Vagina (tissue), 2 donors: Measurements from ENCODE around the gene RPL14. TPM values are rescaled to one million over a fixed set of nuclear protein-coding genes. Genes with fewer than 3 reads are reported as not detected.
A peak's percentile ranks its signal among the peaks of the same experiment; 100 is the strongest.

ENCODE experiments used
- DNase-seq, 2 donors: peaks; one replicate each; pipeline ENCODE4 v3.0.0-alpha.2; 2017; ENCODE audit errors: extremely low spot score in 2 of 2
- H3K27ac ChIP-seq: fragments of 200-600 bp; sonication (generic); one replicate; pipeline ENCODE4 v1.5.1; 2019
- H3K27me3 ChIP-seq: fragments of 200-600 bp; sonication (generic); one replicate; pipeline ENCODE4 v1.5.1; 2019
- H3K36me3 ChIP-seq, 2 donors: fragments of 200-600 bp; sonication (generic); one replicate each; pipeline ENCODE4 v1.5.1; 2017 to 2019
- H3K4me1 ChIP-seq: fragments of 200-600 bp; sonication (generic); one replicate; pipeline ENCODE4 v1.5.1; 2019
- H3K4me3 ChIP-seq, 2 donors: fragments of 200-600 bp; sonication (generic); 1 replicate in 1 of 2; 2 replicates in 1 of 2; pipeline ENCODE4 v1.5.1; 2016 to 2019
- H3K9me3 ChIP-seq: fragments of 200-600 bp; sonication (generic); one replicate; pipeline ENCODE4 v1.5.1; 2019
- POLR2A ChIP-seq, 2 donors: fragments of 450-650 bp; IDR thresholded peaks; one replicate each; pipeline ENCODE4 v1.6.1; 2017; ENCODE audit warnings: antibody characterized with exemption in 2 of 2, mild to moderate bottlenecking in 2 of 2, moderate library complexity in 2 of 2
- POLR2AphosphoS5 ChIP-seq, 2 donors: sonication (generic); formaldehyde crosslinking; IDR thresholded peaks; one replicate each; pipeline ENCODE4 v1.9.0; 2017; ENCODE audit warnings: antibody characterized with exemption in 2 of 2, mild to moderate bottlenecking in 2 of 2, low read depth in 1 of 2; ENCODE audit not compliant: insufficient read depth in 1 of 2
- intact Hi-C: fragments of 100-400 bp; cut with DNase I; formaldehyde crosslinking; loops from one replicate; pipeline ENCODE4 v1.15.1; 2023
- total RNA-seq: library from RNA; depleted of rRNA; stranded (reverse); fragments of >200 nt; gene quantifications from one replicate; pipeline ENCODE4 v1.2.3, GENCODE V29; 2016
- TF ChIP-seq, protein P1 (sequence below), 3 experiments: fragments of 450-650 bp in 2 of 3; fragments of 200-600 bp in 1 of 3; sonication (generic) in 1 of 3; IDR thresholded peaks; one replicate each; pipeline ENCODE4 v1.5.1; 2017 to 2019; ENCODE audit warnings: antibody characterized with exemption in 3 of 3, mild to moderate bottlenecking in 2 of 3, moderate library complexity in 2 of 3

The RPL14 gene
- total RNA-seq, 1 donor from 2014 or later, result 500 TPM

GRCh38 chr3:40477666-40478065 is 20.5 kb downstream of the RPL14 start:
- Histone ChIP-seq H3K4me1 (peaks cover 7% of the 10 kb centered on the region), H3K9me3 (no peaks in the 10 kb centered on the region), H3K36me3 (peaks cover 0 to 6% of the 10 kb centered on the region in 2 donors), H3K27ac (peak overlapping the region; percentile 70), H3K27me3 (no peaks in the 10 kb centered on the region), H3K4me3 (peak overlapping the region; percentile 75 to 89)
- intact Hi-C loops, result no loop called here
- DNase-seq, result no peak
- TF ChIP-seq, protein P1, sequence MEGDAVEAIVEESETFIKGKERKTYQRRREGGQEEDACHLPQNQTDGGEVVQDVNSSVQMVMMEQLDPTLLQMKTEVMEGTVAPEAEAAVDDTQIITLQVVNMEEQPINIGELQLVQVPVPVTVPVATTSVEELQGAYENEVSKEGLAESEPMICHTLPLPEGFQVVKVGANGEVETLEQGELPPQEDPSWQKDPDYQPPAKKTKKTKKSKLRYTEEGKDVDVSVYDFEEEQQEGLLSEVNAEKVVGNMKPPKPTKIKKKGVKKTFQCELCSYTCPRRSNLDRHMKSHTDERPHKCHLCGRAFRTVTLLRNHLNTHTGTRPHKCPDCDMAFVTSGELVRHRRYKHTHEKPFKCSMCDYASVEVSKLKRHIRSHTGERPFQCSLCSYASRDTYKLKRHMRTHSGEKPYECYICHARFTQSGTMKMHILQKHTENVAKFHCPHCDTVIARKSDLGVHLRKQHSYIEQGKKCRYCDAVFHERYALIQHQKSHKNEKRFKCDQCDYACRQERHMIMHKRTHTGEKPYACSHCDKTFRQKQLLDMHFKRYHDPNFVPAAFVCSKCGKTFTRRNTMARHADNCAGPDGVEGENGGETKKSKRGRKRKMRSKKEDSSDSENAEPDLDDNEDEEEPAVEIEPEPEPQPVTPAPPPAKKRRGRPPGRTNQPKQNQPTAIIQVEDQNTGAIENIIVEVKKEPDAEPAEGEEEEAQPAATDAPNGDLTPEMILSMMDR (IDR thresholded peaks at IDR 0.05), result no peak
- TF ChIP-seq POLR2AphosphoS5 (IDR thresholded peaks at IDR 0.05; ENCODE audit: insufficient read depth in 1 of 2, low read depth in 1 of 2), result no peak

GRCh38 chr3:40487172-40487571 is 30.0 kb downstream of the RPL14 start:
- Histone ChIP-seq H3K4me1 (no peaks in the 10 kb centered on the region), H3K9me3 (peaks cover 9% of the 10 kb centered on the region), H3K27me3 (no peaks in the 10 kb centered on the region), H3K4me3 (no peak overlapping the region), H3K36me3 (peaks cover 7 to 51% of the 10 kb centered on the region in 2 donors), H3K27ac (no peak overlapping the region)
- DNase-seq, result no peak
- no peak for TF ChIP-seq POLR2A (IDR thresholded peaks at IDR 0.05)
- TF ChIP-seq, protein P1 (IDR thresholded peaks at IDR 0.05), result no peak
- no peak for TF ChIP-seq POLR2AphosphoS5 (IDR thresholded peaks at IDR 0.05; ENCODE audit: insufficient read depth in 1 of 2, low read depth in 1 of 2)
- intact Hi-C loops, result no loop called here

DNA sequence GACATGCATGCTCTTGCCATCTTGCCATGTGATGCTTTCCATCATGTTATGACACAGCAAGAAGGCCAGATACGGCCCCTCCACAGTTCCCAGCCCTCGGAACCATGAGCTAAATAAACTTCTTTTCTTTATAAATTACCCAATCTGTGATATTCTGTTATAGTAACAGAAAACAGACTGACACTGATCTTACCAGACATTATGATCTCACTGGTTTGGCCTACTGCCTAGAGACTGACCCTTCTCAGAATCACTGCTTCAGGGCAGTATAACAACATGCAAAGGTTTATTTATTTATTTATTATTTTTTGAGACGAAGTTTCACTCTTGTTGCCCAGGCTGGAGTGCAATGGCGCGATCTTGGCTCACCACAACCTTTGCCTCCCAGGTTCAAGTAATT is 33.8 kb downstream of the RPL14 start:
- H3K4me1 ChIP-seq, result no peaks in the 10 kb centered on the region
- H3K27ac ChIP-seq, result no peak overlapping the region
- DNase-seq, result no peak
- TF ChIP-seq POLR2AphosphoS5 (IDR thresholded peaks at IDR 0.05; ENCODE audit: insufficient read depth in 1 of 2, low read depth in 1 of 2) (no peak), POLR2A (IDR thresholded peaks at IDR 0.05) (no peak)
- H3K9me3 ChIP-seq, result peaks cover 9% of the 10 kb centered on the region
- no peaks in the 10 kb centered on the region for H3K27me3 ChIP-seq
- H3K36me3 ChIP-seq, result peaks cover 7 to 21% of the 10 kb centered on the region in 2 donors
- intact Hi-C loops, result no loop called here
- H3K4me3 ChIP-seq, result no peak overlapping the region

DNA sequence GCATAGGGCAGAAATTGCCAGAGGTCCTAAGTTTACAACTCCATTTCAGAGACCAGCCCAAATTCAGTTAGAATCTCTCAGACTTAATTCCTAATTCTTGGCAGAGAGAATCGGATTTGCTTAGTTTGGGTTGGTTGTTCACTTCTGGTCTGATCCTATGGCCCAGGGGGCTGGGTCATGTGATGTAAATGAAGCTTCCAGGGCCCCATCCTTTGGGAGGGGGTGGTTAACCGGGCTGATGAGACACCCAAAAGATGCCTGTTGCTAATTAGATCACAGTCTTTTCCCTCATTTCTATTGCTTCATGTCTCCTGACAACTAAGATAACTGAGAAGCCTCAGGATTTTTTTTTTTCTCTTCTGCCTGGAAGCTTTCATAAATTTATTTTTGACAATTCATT is 37.6 kb downstream of the RPL14 start:
- Histone ChIP-seq H3K4me1 (no peaks in the 10 kb centered on the region), H3K27me3 (no peaks in the 10 kb centered on the region), H3K9me3 (no peaks in the 10 kb centered on the region), H3K4me3 (no peak overlapping the region), H3K27ac (no peak overlapping the region), H3K36me3 (no peaks in the 10 kb centered on the region)
- TF ChIP-seq, protein P1 (IDR thresholded peaks at IDR 0.05), result no peak
- TF ChIP-seq POLR2AphosphoS5 (IDR thresholded peaks at IDR 0.05; ENCODE audit: insufficient read depth in 1 of 2, low read depth in 1 of 2) (no peak), POLR2A (IDR thresholded peaks at IDR 0.05) (no peak)
- intact Hi-C loops, result no loop called here
- no peak for DNase-seq

DNA sequence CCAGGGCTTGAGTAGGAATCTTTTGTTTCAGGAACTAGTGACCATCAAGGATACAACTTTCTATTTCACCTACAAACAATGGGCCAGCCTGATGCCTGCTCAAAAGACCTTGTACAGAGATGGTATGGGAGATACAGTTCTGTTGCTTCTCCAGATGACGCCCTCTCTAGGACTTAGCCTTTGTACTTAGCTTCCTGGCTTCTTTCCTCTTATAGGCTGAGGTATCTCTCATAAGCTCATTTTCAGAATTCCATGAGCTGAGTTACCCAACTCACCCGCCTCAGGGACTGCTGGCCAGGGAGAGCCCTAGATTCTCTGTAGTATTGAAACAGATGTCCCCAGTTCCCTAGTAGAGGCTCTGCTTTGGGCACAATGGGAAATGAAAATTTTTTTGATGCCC is 40.1 kb downstream of the RPL14 start:
- no peak overlapping the region for H3K27ac ChIP-seq

More for the DNA sequence above, 40.1 kb downstream of the RPL14 start:
- Histone ChIP-seq H3K9me3 (no peaks in the 10 kb centered on the region), H3K4me3 (no peak overlapping the region), H3K36me3 (no peaks in the 10 kb centered on the region), H3K4me1 (no peaks in the 10 kb centered on the region), H3K27me3 (no peaks in the 10 kb centered on the region)
- intact Hi-C loops, result no loop called here
- TF ChIP-seq, protein P1 (IDR thresholded peaks at IDR 0.05), result no peak
- DNase-seq, result no peak
